Ovary (tissue), 9 donors: ENCODE data around the gene SGK2. TPM values are rescaled to one million over a fixed set of nuclear protein-coding genes. Genes with fewer than 3 reads are reported as not detected.

Source experiments
- DNase-seq, 5 donors: peaks; one replicate each; pipeline ENCODE4 v3.0.0-alpha.2; 2019 to 2020
- H3K27ac ChIP-seq, 2 donors: fragments of 200-600 bp; one replicate each; pipeline versions ENCODE4 v1.5.1 to v1.8.0; 2019 to 2022
- H3K27me3 ChIP-seq: fragments of 200-600 bp; one replicate; pipeline ENCODE4 v1.8.0; 2022
- H3K36me3 ChIP-seq: fragments of 200-600 bp; sonication (generic); one replicate; pipeline ENCODE4 v1.5.1; 2019
- H3K4me1 ChIP-seq: one replicate; pipeline ENCODE4 v1.8.1; 2013; ENCODE audit warnings: mild to moderate bottlenecking, moderate library complexity; ENCODE audit not compliant: insufficient read depth
- H3K4me3 ChIP-seq: fragments of 200-600 bp; sonication (generic); one replicate; pipeline ENCODE4 v1.5.1; 2017
- H3K9me3 ChIP-seq, 2 donors: fragments of 200-600 bp in 1 of 2; sonication (generic) in 1 of 2; one replicate each; pipeline versions ENCODE4 v1.5.1 to v1.8.1; 2013 to 2019; ENCODE audit warnings: mild to moderate bottlenecking in 1 of 2, moderate library complexity in 1 of 2
- EP300 ChIP-seq: sonication (generic); formaldehyde crosslinking; IDR thresholded peaks from one replicate; pipeline ENCODE4 v1.6.1; 2017; ENCODE audit warnings: antibody characterized with exemption
- POLR2A ChIP-seq: fragments of 450-650 bp; IDR thresholded peaks from one replicate; pipeline ENCODE4 v1.6.1; 2017; ENCODE audit warnings: antibody characterized with exemption, mild to moderate bottlenecking, moderate library complexity
- WGBS, 3 donors: extraction: QIAGEN DNeasy Blood & Tissue Kit in 1 of 3; methylation state at CpG; one replicate each; pipeline versions ENCODE4 v1.1.5 to v1.1.7; 2013 to 2017; 5-methylcytosine and 5-hydroxymethylcytosine counted together
- intact Hi-C, 4 donors: fragments of 100-400 bp; cut with DNase I; formaldehyde crosslinking; loops; one replicate each; pipeline versions ENCODE4 v1.11.0 to v1.15.1; 2022 to 2023
- polyA plus RNA-seq, 2 donors: library from polyadenylated mRNA; stranded (reverse); fragments of 200-250 nt in 1 of 2; fragments of 350-450 nt in 1 of 2; fragmentation: Illumina TruSeq in 1 of 2; extraction: RNeasy Lipid Tissue Mini Kit (QIAGEN cat#74804) in 1 of 2; gene quantifications; one replicate each; pipeline ENCODE4 v1.2.3, GENCODE V29; 2013 to 2014
- total RNA-seq, 7 donors: library from RNA; depleted of rRNA in 2 of 7; stranded (reverse); fragments of >200 nt in 2 of 7; fragmentation: NEBNext Ultra II Directional in 3 of 7; extraction: Animal tissue kit (Norgen Biotek cat#: 25700) in 3 of 7; gene quantifications; one replicate each; pipeline versions ENCODE4 v1.1.0 to v1.2.4, GENCODE V29; 2016 to 2023
- TF ChIP-seq, protein P1 (sequence below), 3 donors: fragments of 450-650 bp in 2 of 3; fragments of 200-600 bp in 1 of 3; IDR thresholded peaks; one replicate each; pipeline versions ENCODE4 v1.5.1 to v1.8.0; 2016 to 2022; ENCODE audit warnings: antibody characterized with exemption in 3 of 3, mild to moderate bottlenecking in 1 of 3
- donor health status: DM: no; HTN: no; CAD: no; lungs with moderate emphysema.
- donor health status: DM: no; HTN: no; CAD: no.
- donor health status: Bipolar disorder and iron deficiency.
- donor health status: DM: yes; HTN: yes; CAD: no.
- donor health status: DM: no; HTN: no; CAD: no.
- donor health status: DM: yes; HTN: yes; CAD: no.

The SGK2 gene
- total and polyA plus RNA-seq, 9 donors: 1.2 to 4.5 (median 2.2) TPM

DNA sequence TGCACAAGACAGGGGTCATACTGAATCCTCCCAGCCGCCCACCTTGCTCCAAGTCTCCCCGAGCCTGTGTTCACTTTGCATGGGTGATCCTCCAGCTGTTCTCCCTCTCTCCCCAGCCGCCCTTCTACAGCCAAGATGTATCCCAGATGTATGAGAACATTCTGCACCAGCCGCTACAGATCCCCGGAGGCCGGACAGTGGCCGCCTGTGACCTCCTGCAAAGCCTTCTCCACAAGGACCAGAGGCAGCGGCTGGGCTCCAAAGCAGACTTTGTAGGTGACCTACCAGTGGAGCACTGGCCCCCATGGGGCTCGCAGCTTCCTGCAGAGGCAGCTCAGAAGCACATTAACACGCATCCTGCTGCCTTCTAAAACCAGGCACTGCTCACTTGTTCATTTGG, 17.3 kb downstream of the SGK2 start:
- DNase-seq: no peak
- Histone ChIP-seq H3K27ac (no peak overlapping the region), H3K9me3 (no peaks in the 10 kb centered on the region), H3K27me3 (no peaks in the 10 kb centered on the region), H3K4me3 (no peak overlapping the region), H3K4me1 (no peaks in the 10 kb centered on the region), H3K36me3 (no peaks in the 10 kb centered on the region)
- intact Hi-C loops: no loop called here
- WGBS, 3 donors: 70 to 81% (median 76%) methylated on average over 10 of the region's 10 CpGs
- TF ChIP-seq EP300 (no peak), POLR2A (no peak)
- TF ChIP-seq, protein P1, sequence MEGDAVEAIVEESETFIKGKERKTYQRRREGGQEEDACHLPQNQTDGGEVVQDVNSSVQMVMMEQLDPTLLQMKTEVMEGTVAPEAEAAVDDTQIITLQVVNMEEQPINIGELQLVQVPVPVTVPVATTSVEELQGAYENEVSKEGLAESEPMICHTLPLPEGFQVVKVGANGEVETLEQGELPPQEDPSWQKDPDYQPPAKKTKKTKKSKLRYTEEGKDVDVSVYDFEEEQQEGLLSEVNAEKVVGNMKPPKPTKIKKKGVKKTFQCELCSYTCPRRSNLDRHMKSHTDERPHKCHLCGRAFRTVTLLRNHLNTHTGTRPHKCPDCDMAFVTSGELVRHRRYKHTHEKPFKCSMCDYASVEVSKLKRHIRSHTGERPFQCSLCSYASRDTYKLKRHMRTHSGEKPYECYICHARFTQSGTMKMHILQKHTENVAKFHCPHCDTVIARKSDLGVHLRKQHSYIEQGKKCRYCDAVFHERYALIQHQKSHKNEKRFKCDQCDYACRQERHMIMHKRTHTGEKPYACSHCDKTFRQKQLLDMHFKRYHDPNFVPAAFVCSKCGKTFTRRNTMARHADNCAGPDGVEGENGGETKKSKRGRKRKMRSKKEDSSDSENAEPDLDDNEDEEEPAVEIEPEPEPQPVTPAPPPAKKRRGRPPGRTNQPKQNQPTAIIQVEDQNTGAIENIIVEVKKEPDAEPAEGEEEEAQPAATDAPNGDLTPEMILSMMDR (IDR thresholded peaks at IDR 0.05): no peak

DNA sequence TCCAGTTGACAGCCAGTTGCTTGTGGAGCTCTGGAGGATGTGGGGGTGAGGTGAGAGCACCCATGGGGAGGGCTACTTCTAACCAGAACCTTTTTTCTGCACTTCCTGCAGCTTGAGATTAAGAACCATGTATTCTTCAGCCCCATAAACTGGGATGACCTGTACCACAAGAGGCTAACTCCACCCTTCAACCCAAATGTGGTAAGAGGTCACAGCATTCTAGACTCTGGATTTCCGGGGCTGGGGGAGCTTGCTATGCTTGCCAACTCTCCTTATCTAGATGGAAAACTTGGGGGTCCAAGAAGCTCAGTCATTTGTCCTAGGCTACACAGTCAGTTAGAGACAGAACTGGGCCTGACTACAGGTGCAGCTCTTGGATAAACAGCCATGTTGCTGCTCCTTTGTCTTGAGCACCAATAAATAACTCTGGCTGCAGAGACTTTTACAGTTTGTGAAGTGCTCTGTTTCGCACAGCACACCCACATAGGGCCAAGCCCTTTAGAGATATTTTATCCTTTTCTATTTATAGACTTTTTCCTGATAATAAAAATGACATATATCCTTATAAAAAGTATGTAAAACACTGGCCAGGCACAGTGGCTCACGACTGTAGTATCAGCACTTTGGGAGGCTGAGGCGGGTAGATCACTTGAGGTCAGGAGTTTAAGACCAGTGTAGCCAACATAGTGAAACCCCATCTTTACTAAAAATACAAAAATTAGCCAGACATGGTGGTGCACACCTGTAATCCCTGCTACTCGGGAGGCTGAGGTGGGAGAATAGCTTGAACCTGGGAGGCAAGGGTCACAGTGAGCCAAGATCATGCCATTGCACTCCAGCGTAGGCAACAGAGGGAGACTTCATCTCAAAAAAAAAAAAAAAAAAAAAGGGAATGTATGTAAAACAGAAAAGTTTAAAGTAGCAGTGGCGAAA, 21.3 kb downstream of the SGK2 start:
- Histone ChIP-seq H3K27ac (no peak overlapping the region), H3K9me3 (no peaks in the 10 kb centered on the region), H3K36me3 (no peaks in the 10 kb centered on the region), H3K4me1 (no peaks in the 10 kb centered on the region), H3K4me3 (no peak overlapping the region), H3K27me3 (no peaks in the 10 kb centered on the region)
- no peak for DNase-seq
- intact Hi-C loops: loop anchor here in 2 of 4 donors (10.0 kb wide), 1 partner anchor 125 kb away; the partner anchor contains the start of gene SRSF6 (in 2 of the 2)
- WGBS, 3 donors: 54 to 68% (median 65%) methylated on average over 7 of the region's 7 CpGs
- TF ChIP-seq EP300 (no peak), POLR2A (no peak)
- TF ChIP-seq, protein P1 (IDR thresholded peaks at IDR 0.05): no peak

DNA sequence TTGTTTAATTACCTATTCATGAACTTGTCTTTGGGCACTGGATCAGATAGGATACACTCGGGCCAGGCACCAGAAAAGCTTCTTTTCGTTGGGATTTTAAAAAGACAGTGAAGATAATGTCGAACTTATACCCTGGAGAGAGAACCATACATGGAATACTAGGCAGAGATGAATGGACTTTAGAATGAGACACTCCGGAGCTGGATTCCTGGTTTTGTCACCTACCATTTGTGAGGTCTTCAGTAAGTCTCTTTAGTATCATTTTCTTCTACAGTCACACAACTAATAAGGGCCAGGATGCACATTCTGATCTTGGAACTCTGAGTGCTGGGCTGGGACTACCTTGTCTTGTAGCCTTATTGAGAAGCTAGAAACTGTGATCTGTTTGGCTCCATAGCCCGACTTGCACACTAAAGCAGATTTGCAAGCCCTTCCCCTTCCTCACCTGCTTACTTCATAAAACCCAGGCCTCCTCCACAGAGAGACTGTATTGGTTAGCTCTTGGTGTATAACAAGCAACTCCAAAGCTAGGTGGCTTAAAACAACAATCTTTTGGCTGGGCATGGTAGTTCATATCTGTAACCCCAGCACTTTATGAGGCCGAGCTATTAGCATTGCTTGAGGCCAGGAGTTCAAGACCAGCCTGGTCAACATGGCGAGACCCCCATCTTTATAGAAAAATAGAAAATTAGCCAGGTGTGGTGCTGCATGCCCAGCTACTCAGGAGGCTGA, 24.5 kb downstream of the SGK2 start:
- 73 to 77% (median 75%) methylated on average over 7 of the region's 7 CpGs for WGBS, 3 donors
- Histone ChIP-seq H3K27me3 (no peaks in the 10 kb centered on the region), H3K4me1 (no peaks in the 10 kb centered on the region), H3K9me3 (no peaks in the 10 kb centered on the region), H3K36me3 (no peaks in the 10 kb centered on the region), H3K4me3 (no peak overlapping the region), H3K27ac (no peak overlapping the region)
- TF ChIP-seq POLR2A (no peak), EP300 (no peak)
- TF ChIP-seq, protein P1 (IDR thresholded peaks at IDR 0.05): no peak
- no peak for DNase-seq
- intact Hi-C loops: loop anchor here in 2 of 4 donors (10.0 kb wide), 1 partner anchor 128 kb away; the partner anchor contains the start of gene SRSF6 (in 2 of the 2)

DNA sequence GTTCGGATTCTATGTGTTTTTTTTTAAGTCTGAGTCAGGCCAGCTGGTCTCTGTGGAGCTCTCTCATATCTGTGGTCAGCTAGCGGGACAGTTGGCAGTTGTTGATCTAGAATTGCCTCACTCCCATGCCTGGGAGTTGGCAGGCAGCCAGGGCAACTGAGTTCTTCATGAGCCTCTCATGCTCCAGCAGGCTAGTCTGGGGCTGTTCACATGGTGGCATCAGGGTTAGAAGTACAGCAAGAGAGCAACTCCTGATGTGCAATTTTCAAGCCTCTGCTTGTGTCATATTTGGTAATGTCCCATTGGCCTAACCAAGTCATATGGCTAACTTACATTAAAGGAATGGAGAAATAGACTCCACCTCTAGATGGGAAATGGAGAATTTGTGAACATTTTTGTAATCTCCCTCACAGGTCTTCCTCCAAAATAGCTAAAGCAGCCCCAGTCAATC, 25.2 kb downstream of the SGK2 start:
- H3K4me1 ChIP-seq: no peaks in the 10 kb centered on the region
- H3K9me3 ChIP-seq: no peaks in the 10 kb centered on the region
- peak; percentile 42 to 72 (median 60) for DNase-seq
- H3K27ac ChIP-seq: no peak overlapping the region
- no peaks in the 10 kb centered on the region for H3K36me3 ChIP-seq
- intact Hi-C loops: loop anchor here in 2 of 4 donors (10.0 kb wide), 1 partner anchor 129 kb away; the partner anchor contains the start of gene SRSF6 (in 2 of the 2)
- 9 to 20% (median 13%) methylated on average over 2 of the region's 2 CpGs for WGBS, 3 donors
- no peak overlapping the region for H3K4me3 ChIP-seq
- H3K27me3 ChIP-seq: no peaks in the 10 kb centered on the region
- TF ChIP-seq, protein P1 (IDR thresholded peaks at IDR 0.05): no peak
- TF ChIP-seq EP300: no peak
- no peak for TF ChIP-seq POLR2A
